Activated CD8-positive, alpha-beta memory T cell treated with anti-CD3 and anti-CD28 coated beads, Interleukin-2, amount 50 U/mL, for 1 hour (primary cell): ENCODE results near the gene CFAP410.

ENCODE experiments used
- DNase-seq: peaks from one replicate; pipeline ENCODE4 v3.0.0-alpha.2; 2020; ENCODE audit errors: extremely low read depth

The CFAP410 gene

DNA sequence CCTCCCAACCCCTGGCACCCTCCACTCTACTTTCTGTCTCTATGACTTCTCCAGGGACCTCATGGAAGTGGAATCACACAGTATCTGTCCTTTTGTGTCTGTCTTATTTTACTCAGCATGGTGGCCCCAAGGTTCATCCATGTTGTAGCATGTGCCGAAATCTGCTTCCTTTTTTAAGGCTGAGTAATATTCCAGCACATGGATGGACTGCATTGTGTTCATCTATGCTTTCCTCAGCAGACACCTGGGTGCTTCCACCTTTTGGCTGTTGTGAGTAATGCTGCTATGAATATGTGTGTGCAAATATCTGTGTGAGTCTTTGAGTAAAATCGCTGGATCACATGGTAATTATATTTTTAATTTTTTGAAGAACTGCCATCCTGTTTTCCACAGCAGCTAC lies 40.9 kb downstream of the CFAP410 start:
- no peak for DNase-seq

GRCh38 chr21:44297525-44298290 lies 41.5 kb downstream of the CFAP410 start:
- peak; percentile 36 for DNase-seq

- no peak for DNase-seq
Observed at GRCh38 chr21:44296916-44297315, 42.3 kb downstream of the CFAP410 start.

DNA sequence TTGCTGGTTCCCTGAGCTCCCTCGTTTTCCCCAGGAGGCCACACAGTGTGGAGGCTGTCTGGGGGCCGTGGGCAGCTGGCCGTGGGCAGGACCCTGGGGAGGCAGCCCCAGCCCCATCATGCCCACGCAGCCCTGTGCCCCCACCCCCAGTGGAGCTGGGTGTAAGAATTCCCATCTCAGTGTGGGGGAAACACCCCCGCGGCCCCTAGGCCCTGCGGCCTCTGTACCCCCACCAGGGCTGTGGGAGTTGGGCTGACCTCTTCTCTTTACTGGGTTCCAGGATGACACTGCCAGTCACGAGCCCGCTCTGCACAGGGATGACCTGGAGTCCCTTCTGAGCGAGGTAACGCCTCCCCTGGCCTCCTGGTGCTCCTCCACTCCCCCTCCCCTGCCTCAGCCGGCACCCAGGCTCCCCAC lies 43.1 kb downstream of the CFAP410 start:
- no peak for DNase-seq

DNA sequence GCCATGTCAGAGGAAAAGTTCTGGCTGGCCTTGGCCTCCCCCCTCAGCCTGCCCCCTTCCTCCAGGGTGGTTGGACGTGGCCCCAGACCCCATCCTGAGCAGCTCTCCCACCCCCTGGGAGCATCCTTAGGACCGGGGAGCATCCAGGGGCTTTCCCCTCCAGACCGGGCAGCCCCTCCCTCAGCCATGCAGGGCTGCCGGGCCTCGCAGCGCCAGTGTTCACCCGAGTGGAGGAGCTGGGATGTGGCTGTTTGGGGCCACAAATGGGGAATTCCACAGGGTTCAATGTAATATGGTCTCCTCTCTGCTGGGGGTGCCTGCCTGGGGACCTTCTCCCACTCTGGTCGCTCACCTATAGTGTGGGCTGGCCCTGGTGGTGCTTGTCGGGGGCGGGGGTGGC lies 43.5 kb downstream of the CFAP410 start:
- DNase-seq: no peak

- DNase-seq: no peak
Observed at GRCh38 chr21:44295163-44295573, 44.0 kb downstream of the CFAP410 start.

- DNase-seq: no peak
Observed at GRCh38 chr21:44294391-44295162, 44.6 kb downstream of the CFAP410 start.

GRCh38 chr21:44293551-44294231 lies 45.5 kb downstream of the CFAP410 start:
- peak; percentile 24 for DNase-seq

DNA sequence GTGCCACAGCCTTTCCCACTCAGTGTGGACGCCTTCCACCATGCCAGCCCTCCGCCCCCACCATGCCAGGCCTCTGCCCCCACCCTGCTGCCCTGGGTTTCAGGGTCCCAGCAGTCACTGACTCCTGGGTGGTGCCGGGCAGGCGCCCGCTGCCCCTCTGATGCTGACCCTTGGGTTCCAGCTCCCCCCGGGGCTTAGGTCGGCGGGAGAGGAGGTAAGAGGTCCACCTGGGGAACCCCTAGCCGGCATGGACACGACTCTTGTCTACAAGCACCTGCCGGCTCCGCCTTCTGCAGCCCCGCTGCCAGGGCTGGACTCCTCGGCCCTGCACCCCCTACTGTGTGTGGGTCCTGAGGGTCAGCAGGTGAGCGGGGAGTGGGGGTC lies 46.4 kb downstream of the CFAP410 start:
- DNase-seq: no peak

- no peak for DNase-seq
Observed at GRCh38 chr21:44291936-44292811, 47.0 kb downstream of the CFAP410 start.

DNA sequence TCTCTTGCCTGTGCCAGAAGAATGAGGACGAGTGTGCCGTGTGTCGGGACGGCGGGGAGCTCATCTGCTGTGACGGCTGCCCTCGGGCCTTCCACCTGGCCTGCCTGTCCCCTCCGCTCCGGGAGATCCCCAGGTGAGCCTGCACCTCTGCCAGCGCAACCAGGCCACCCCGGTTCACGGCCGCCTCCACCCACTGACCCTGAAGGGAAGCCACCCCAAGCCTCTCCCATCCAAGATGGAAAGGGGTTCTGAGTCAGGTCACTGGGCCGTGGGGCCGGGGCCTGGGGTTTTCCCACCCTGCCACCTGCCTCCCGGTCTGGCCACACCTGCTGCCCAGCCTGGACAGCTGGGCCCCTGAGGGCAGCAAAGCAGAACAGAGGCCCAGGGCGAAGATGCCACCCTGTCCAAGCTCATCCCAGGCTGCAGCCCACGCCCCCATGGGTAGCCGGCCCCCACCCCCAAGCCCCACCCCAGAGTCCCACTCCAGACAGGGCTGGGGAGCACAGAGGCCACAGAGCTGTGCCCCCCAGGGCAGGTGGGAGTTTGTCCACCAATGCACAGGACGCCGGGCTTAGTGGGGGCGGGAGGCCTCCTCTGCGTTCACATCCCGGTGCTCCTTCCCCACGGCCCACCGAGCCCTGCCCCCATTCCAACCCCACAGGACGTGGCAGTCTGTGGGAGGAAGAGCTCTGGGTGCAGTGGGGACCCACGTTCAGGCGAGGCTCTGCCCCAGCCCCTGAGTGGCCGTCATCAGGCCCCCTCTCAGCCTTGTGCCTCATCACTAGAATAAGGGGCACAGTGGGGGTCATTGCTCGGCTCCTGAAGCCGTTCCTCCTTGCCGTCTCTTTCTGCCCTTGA lies 47.9 kb downstream of the CFAP410 start:
- DNase-seq: no peak

DNA sequence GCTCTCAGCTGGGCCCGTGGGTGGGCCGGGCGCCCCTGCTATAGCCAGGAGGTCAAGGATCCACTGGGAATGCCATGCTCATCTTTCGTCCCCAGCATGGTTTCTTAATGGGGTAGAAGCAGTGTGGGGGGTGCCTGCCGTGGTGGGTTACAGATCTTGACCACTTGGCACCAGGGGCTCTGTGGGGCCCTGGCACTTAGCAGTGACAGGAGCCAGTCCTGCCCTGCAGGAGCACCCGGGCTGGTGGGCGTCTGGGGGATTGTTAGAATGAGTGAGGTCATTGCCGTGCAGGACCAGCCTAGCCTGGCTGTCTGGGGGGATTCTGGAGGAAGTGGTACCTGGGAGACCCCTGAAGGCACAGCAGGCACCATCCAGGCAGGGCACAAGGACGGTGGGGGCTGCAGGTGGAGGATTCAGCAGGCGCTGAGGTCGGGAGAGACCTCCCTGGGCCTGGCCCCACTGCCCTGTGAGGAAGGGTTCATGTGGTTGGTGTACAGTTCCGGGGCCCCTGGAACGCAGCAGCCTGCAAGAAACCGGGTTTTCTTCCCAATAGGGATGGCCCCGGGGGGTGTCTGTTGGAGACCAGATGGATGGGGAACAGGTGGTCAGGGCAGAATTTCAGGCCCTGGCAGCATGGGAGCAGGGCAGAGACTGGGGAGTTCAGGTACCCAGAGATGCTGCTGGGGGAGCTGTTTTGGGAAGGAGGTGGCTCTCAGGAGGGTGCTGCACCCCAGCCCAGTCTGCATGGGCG lies 48.7 kb downstream of the CFAP410 start:
- no peak for DNase-seq

GRCh38 chr21:44289381-44290010 lies 49.7 kb downstream of the CFAP410 start:
- no peak for DNase-seq

GRCh38 chr21:44288251-44289110 lies 50.7 kb downstream of the CFAP410 start:
- no peak for DNase-seq

DNA sequence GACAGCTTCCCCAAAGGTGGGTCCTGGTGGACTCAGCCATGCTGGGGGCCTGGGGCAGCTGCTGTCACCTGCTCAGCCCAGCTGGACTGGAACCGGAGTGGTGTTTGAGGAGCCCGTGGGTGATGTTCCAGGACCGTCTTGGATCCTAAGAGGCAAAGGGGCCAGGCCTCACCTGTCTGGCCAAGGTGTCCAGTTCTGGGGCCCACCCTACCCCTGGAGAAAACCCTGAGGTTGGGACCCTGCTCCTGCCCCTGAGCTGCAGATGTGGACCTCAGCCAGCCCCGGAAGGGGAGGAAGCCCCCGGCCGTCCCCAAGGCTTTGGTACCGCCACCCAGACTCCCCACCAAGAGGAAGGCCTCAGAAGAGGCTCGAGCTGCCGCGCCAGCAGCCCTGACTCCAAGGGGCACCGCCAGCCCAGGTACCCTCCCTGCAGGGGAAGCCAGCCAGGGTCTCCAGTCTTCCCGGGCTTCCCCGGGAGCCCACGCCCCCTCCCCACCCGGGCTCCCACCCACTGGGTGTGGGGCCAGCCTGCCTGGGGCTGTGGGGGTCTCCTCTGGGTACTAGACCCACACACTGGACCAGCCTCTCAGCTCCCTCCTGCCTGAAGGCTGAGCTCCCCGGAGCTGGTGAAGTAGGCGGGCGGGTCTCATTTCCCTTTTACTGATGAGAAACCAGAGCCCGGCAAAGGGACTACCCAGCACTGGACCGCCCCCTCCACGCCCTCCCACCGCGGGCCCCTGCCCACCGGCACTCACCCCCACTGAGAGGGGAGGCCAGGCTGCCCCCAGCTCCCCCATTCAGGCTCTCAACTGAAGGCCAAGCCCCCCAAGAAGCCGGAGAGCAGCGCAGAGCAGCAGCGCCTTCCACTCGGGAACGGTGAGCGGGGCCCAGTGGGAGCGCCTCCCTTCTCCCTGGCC lies 52.2 kb downstream of the CFAP410 start:
- DNase-seq: no peak

DNA sequence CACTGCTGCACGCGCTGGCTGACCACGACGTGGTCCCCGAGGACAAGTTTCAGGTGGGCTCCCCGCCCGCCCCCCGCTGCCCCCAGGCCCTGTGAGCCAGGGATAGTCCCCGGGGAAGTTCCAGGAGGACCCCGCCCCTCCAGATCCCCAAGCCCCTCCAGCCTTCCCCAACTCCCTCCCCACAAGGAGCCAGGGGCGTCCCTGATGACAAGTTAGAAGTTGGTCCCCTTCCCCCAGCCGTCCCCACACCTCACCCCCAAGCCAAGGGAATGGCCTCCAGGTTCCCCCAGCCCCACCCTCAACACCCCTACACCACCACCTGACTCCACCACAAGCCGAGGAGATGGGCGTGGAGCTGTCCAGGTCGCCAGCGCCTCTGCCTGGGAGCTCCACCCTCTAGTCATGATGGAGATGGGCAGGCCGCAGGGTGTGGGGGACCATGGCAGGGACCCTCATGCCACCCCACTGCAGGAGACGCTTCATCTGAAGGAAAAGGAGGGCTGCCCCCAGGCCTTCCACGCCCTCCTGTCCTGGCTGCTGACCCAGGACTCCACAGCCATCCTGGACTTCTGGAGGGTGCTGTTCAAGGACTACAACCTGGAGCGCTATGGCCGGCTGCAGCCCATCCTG lies 53.0 kb downstream of the CFAP410 start:
- no peak for DNase-seq
